B cell (primary cell): ENCODE data around the gene USP36. TPM values are rescaled to one million over a fixed set of nuclear protein-coding genes. Genes with fewer than 3 reads are reported as not detected.

ENCODE experiments used
- ATAC-seq: fragments of 200-7000 bp; cut with Tn5 transposase; one replicate; pipeline ENCODE4 v1.10.0; 2021; ENCODE audit warnings: low read depth, mild to moderate bottlenecking, moderate number of reproducible peaks, moderate library complexity
- CTCF ChIA-PET: fragments of 350-600 bp; sonication (Branson Sonifier 250); formaldehyde crosslinking; loops from one replicate; lab custom pipeline; 2021; ENCODE audit warnings: antibody characterized with exemption, inconsistent platforms; lab: Charles Lee
- POLR2A ChIA-PET: fragments of 350-600 bp; sonication (Branson Sonifier 250); formaldehyde crosslinking; loops from one replicate; lab custom pipeline; 2021; ENCODE audit warnings: antibody characterized with exemption; lab: Charles Lee
- DNase-seq: peaks from one replicate; pipeline ENCODE4 v3.0.0; 2013
- H2AFZ ChIP-seq: 2 replicates; pipeline ENCODE4 v1.6.1; 2012; ENCODE audit warnings: mild to moderate bottlenecking, low read depth, low read length; ENCODE audit not compliant: insufficient read depth, poor library complexity, severe bottlenecking
- H3K27ac ChIP-seq, 2 donors: 1 replicate in 1 of 2; 2 replicates in 1 of 2; pipeline ENCODE4 v1.5.1; 2012 to 2013; ENCODE audit warnings: low read length in 2 of 2, mild to moderate bottlenecking in 2 of 2, moderate library complexity in 1 of 2
- H3K27me3 ChIP-seq, 4 experiments: fragments of 200-600 bp in 1 of 4; sonication (generic) in 1 of 4; replicated peaks in 1 of 4; 1 replicate in 2 of 4; 2 replicates in 2 of 4; pipeline versions ENCODE4 v1.6.1 to v1.7.0; 2013 to 2016; ENCODE audit warnings: low read length in 3 of 4, mild to moderate bottlenecking in 2 of 4, mixed read lengths in 1 of 4, moderate library complexity in 1 of 4; ENCODE audit not compliant: insufficient read depth in 4 of 4, control insufficient read depth in 3 of 4; ENCODE audit errors: control extremely low read depth in 1 of 4
- H3K36me3 ChIP-seq, 2 experiments: replicated peaks in 1 of 2; 1 replicate in 1 of 2; 2 replicates in 1 of 2; pipeline versions ENCODE4 v1.6.1 to v1.7.1; 2013; ENCODE audit warnings: low read length in 1 of 2; ENCODE audit not compliant: insufficient read depth in 2 of 2, control insufficient read depth in 1 of 2; ENCODE audit errors: control extremely low read depth in 1 of 2, extremely low read depth in 1 of 2
- H3K4me1 ChIP-seq, 2 donors: fragments of 200-600 bp in 1 of 2; sonication (generic) in 1 of 2; 1 replicate in 1 of 2; 2 replicates in 1 of 2; pipeline versions ENCODE4 v1.5.1 to v1.6.1; 2013 to 2017; ENCODE audit warnings: low read length in 2 of 2; ENCODE audit not compliant: control insufficient read depth in 2 of 2, insufficient read depth in 2 of 2
- H3K4me2 ChIP-seq: replicated peaks from 2 replicates; pipeline ENCODE3; 2012; ENCODE audit warnings: mild to moderate bottlenecking, low read depth, low read length; ENCODE audit not compliant: poor library complexity, severe bottlenecking
- H3K4me3 ChIP-seq, 5 experiments: fragments of 200-600 bp in 1 of 5; sonication (generic) in 1 of 5; 1 replicate in 3 of 5; 2 replicates in 2 of 5; pipeline versions ENCODE4 v1.5.1 to v1.7.0; 2011 to 2016; ENCODE audit warnings: low read length in 4 of 5, mild to moderate bottlenecking in 4 of 5, low read depth in 2 of 5, control low read depth in 1 of 5, moderate library complexity in 1 of 5; ENCODE audit not compliant: insufficient read depth in 1 of 5; ENCODE audit errors: control extremely low read depth in 1 of 5, extremely low read depth in 1 of 5
- H3K79me2 ChIP-seq: fragments of 200-600 bp; sonication (generic); one replicate; pipeline ENCODE4 v1.6.0; 2016; ENCODE audit warnings: low read length; ENCODE audit not compliant: control insufficient read depth, insufficient read depth
- H3K9ac ChIP-seq: fragments of 200-600 bp; sonication (generic); 2 replicates; pipeline ENCODE4 v1.6.1; 2017; ENCODE audit warnings: mild to moderate bottlenecking, low read length, moderate library complexity
- H3K9me3 ChIP-seq, 3 donors: one replicate each; pipeline versions ENCODE4 v1.6.1 to v1.7.1; 2013; ENCODE audit warnings: low read length in 2 of 3; ENCODE audit not compliant: control insufficient read depth in 2 of 3, insufficient read depth in 1 of 3; ENCODE audit errors: control extremely low read depth in 1 of 3
- H4K20me1 ChIP-seq: 2 replicates; pipeline ENCODE4 v1.6.0; 2012; ENCODE audit warnings: mild to moderate bottlenecking, low read length; ENCODE audit not compliant: insufficient read depth, control insufficient read depth, poor library complexity, severe bottlenecking
- H3K27ac Mint-ChIP-seq: one replicate; pipeline ENCODE4 v1.8.0; 2021; ENCODE audit warnings: mixed read lengths
- H3K27me3 Mint-ChIP-seq: one replicate; pipeline ENCODE4 v1.8.0; 2021; ENCODE audit warnings: mixed read lengths
- H3K4me1 Mint-ChIP-seq: one replicate; pipeline ENCODE4 v1.8.0; 2021; ENCODE audit warnings: mixed read lengths
- H3K4me3 Mint-ChIP-seq: one replicate; pipeline ENCODE4 v1.8.0; 2021; ENCODE audit warnings: mixed read lengths
- H3K9me3 Mint-ChIP-seq: one replicate; pipeline ENCODE4 v1.8.0; 2022; ENCODE audit warnings: mixed read lengths; ENCODE audit not compliant: insufficient read depth
- EZH2 ChIP-seq: IDR thresholded peaks from 2 replicates; pipeline ENCODE4 v1.6.1; 2012; ENCODE audit warnings: borderline replicate concordance, low read depth, mild to moderate bottlenecking, moderate library complexity, low read length; ENCODE audit not compliant: insufficient read depth, poor library complexity, severe bottlenecking
- whole genome bisulfite sequencing: methylation state at CpG from one replicate; pipeline ENCODE4 v1.1.5; 2013; ENCODE audit warnings: missing lambda C conversion rate; ENCODE audit not compliant: insufficient coverage; 5-methylcytosine and 5-hydroxymethylcytosine counted together
- intact Hi-C: fragments of 100-400 bp; cut with micrococcal nuclease; formaldehyde crosslinking; loops from one replicate; pipeline ENCODE4 v1.10.0; 2022
- polyA plus RNA-seq: library from polyadenylated mRNA; depleted of rRNA; stranded (reverse); fragments of >200 nt; gene quantifications from 2 replicates; pipeline ENCODE4 v1.2.3, GENCODE V29; 2012
- total RNA-seq, 2 donors: library from RNA; stranded (reverse); fragments of 120-200 nt in 1 of 2; gene quantifications; 1 replicate in 1 of 2; 2 replicates in 1 of 2; pipeline versions ENCODE4 v1.2.3 to v1.2.4, GENCODE V29; 2013 to 2022
- TF ChIP-seq, protein P1 (sequence below): fragments of 200-600 bp; IDR thresholded peaks from one replicate; pipeline ENCODE4 v1.8.0; 2022; ENCODE audit warnings: antibody characterized with exemption, mild to moderate bottlenecking

USP36 gene
- total and polyA plus RNA-seq, 2 donors (not counting 1 experiment from before 2014, with no cell fraction given): 52.2 to 137 TPM

GRCh38 chr17:78789663-78790181, 50.9 kb downstream of the USP36 start:
- H3K27me3 Mint-ChIP-seq: no peaks in the 10 kb centered on the region
- ATAC-seq (no peak), DNase-seq (no peak)
- Histone ChIP-seq H4K20me1 (no peaks in the 10 kb centered on the region), H3K4me3 (no peak overlapping the region), H3K4me2 (no peak overlapping the region), H3K27ac (no peak overlapping the region), H3K27me3 (no peaks in the 10 kb centered on the region), H2AFZ (no peak overlapping the region), H3K9me3 (no peaks in the 10 kb centered on the region), H3K36me3 (peaks cover 0 to 5% of the 10 kb centered on the region in 2 experiments), H3K9ac (no peak overlapping the region), H3K79me2 (no peaks in the 10 kb centered on the region), H3K4me1 (peaks cover 0 to 10% of the 10 kb centered on the region in 2 donors)
- H3K4me3 Mint-ChIP-seq: no peak overlapping the region
- no peaks in the 10 kb centered on the region for H3K9me3 Mint-ChIP-seq
- intact Hi-C loops: loop anchor here (5.0 kb wide), 1 partner anchor 38 kb away; no protein-coding TSS in a partner anchor
- H3K4me1 Mint-ChIP-seq: peaks cover 6% of the 10 kb centered on the region
- ChIA-PET POLR2A (interaction anchor here (0.7 kb wide), 1 partner anchor 9 kb away, joined by 3 read pairs; no protein-coding TSS in a partner anchor), CTCF (interaction anchor here (0.7 to 1.2 kb wide), 2 partner anchors 51 to 180 kb away, joined by 3 to 4 read pairs; no protein-coding TSS in a partner anchor)
- 76% methylated on average over 9 of the region's 14 CpGs for WGBS
- peak overlapping the region; percentile 66 for H3K27ac Mint-ChIP-seq
- no peak for TF ChIP-seq EZH2
- TF ChIP-seq, protein P1, sequence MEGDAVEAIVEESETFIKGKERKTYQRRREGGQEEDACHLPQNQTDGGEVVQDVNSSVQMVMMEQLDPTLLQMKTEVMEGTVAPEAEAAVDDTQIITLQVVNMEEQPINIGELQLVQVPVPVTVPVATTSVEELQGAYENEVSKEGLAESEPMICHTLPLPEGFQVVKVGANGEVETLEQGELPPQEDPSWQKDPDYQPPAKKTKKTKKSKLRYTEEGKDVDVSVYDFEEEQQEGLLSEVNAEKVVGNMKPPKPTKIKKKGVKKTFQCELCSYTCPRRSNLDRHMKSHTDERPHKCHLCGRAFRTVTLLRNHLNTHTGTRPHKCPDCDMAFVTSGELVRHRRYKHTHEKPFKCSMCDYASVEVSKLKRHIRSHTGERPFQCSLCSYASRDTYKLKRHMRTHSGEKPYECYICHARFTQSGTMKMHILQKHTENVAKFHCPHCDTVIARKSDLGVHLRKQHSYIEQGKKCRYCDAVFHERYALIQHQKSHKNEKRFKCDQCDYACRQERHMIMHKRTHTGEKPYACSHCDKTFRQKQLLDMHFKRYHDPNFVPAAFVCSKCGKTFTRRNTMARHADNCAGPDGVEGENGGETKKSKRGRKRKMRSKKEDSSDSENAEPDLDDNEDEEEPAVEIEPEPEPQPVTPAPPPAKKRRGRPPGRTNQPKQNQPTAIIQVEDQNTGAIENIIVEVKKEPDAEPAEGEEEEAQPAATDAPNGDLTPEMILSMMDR: no peak

DNA sequence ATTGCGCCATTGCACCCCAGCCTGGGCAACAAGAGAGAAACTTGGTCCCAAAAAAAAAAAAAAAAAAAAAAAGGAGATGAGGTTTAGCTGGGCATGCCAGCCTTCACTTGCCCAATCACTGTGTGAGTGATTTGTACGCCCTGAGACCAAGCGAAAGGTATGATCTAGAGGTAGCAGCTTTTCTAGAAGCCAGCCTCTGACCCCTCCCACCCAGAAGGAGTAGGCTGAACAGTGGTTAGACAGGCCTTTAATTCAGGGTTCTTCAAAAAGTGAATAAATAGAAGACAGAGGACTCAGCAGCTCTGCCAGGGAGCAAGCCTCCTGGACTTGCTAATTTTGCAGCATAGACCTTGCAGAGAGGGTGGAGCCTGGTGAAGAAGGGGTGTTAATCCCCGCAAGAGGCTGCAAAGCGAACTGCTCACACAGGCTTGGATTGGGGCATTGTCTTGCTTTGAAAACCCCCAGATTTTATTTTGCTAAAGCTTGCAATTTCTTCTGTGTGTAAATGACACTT, 51.4 kb downstream of the USP36 start:
- WGBS: 94% methylated on average over 3 of the region's 5 CpGs
- POLR2A ChIA-PET: no interaction called here

More for the DNA sequence above, 51.4 kb downstream of the USP36 start:
- Histone ChIP-seq H3K9me3 (no peaks in the 10 kb centered on the region), H3K4me1 (peaks cover 0 to 10% of the 10 kb centered on the region in 2 donors), H3K4me2 (no peak overlapping the region), H3K79me2 (no peaks in the 10 kb centered on the region), H3K9ac (no peak overlapping the region), H3K27me3 (no peaks in the 10 kb centered on the region), H3K27ac (no peak overlapping the region), H2AFZ (no peak overlapping the region), H3K4me3 (no peak overlapping the region), H3K36me3 (peaks cover 0 to 2% of the 10 kb centered on the region in 2 experiments), H4K20me1 (no peaks in the 10 kb centered on the region)
- no peak for TF ChIP-seq EZH2
- TF ChIP-seq, protein P1: no peak
- H3K27me3 Mint-ChIP-seq: no peaks in the 10 kb centered on the region
- peaks cover 6% of the 10 kb centered on the region for H3K4me1 Mint-ChIP-seq
- ATAC-seq (no peak), DNase-seq (no peak)
- intact Hi-C loops: loop anchor here (5.0 kb wide), 1 partner anchor 38 kb away; no protein-coding TSS in a partner anchor
- H3K9me3 Mint-ChIP-seq: no peaks in the 10 kb centered on the region
- H3K27ac Mint-ChIP-seq: peak overlapping the region; percentile 66
- CTCF ChIA-PET: interaction anchor here (0.6 to 0.7 kb wide), 2 partner anchors 10 to 180 kb away, joined by 3 to 4 read pairs; no protein-coding TSS in a partner anchor
- H3K4me3 Mint-ChIP-seq: no peak overlapping the region
